NCI-H2227 (cell line): Measurements from ENCODE around the gene KRTAP12-4.
"Not testable (repeated sequence)": the region's sequence is repeated elsewhere in the genome, so short reads cannot be mapped to it uniquely, and the experiment has no call there.

Experiments
- DNase-seq: peaks from one replicate; lab custom pipeline; 2025; ENCODE audit not compliant: unreplicated experiment; lab: John Stamatoyannopoulos, UW

The KRTAP12-4 gene, protein sequence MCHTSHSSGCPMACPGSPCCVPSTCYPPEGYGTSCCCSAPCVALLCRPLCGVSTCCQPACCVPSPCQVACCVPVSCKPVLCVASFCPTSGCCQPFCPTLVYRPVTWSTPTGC

GRCh38 chr21:44654576-44655175, at the start of gene KRTAP12-4:
TSS of gene KRTAP12-4 (minus strand) at chr21:44654659. CDS start at chr21:44654614, 45 bp downstream.
- DNase-seq = no peak

- DNase-seq = no peak
These were observed 49.5 kb upstream of the KRTAP12-4 start for GRCh38 chr21:44703731-44704635.

DNA sequence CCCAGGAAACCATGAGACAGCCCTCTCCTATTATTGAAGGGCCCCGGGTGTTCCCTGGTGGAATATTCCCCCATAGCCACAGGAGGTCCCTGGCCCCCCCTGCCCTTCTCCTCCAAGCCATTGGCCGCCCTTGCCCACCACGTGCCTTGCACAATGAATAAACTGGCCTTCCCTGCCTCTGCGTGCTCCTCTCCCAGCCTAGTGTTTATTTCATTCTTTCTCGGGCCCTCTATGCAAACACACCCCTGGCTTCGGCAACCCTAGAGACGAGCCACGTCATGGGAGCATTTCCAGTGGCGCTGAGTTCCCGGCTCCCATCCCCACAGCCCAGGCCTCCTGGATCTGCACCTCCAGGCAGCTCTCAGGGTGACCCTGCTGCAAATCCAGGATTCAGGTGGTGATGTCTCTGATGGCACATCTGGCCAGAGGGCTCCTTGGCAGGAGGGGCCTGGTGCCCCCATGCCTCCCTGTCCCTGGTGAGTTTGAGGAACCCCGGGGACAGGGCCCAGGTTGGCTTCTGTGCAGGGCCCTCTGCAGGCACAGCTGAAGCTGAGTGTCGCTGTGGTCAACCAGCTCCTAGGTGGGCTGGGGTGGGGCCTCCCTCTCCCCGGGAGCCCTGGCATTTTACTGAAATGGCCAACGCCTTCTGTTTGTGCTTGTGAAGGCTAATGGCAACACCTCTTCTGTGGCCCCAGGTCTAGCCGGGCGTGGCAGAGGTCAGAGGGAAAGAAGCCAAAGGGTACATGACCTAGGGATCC, 48.7 kb upstream of the KRTAP12-4 start:
- DNase-seq = no peak

GRCh38 chr21:44702111-44702972, 47.9 kb upstream of the KRTAP12-4 start:
- no peak for DNase-seq

GRCh38 chr21:44701541-44701940, 47.1 kb upstream of the KRTAP12-4 start:
- no peak for DNase-seq

DNA sequence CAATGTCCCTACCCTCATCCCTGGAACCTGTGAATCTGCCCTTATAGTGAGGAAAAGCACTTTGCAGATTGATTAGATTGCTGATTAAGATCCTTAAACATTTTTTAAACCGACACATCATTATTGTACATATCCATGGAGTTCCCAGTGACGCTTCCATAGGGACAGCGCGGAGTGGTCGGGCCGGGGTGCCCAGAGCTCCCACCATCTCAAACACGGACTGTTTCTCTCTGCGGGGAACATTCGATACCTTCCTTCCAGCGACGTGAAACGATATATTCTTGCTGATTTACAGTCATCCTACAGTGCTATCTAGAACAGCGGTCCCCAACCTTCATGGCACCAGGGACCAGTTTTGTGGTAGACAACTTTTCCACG, 46.6 kb upstream of the KRTAP12-4 start:
- no peak for DNase-seq

- no peak for DNase-seq
These were observed 45.9 kb upstream of the KRTAP12-4 start for GRCh38 chr21:44700101-44701022.

- no peak for DNase-seq
These were observed 45.1 kb upstream of the KRTAP12-4 start for GRCh38 chr21:44699502-44700001.

DNA sequence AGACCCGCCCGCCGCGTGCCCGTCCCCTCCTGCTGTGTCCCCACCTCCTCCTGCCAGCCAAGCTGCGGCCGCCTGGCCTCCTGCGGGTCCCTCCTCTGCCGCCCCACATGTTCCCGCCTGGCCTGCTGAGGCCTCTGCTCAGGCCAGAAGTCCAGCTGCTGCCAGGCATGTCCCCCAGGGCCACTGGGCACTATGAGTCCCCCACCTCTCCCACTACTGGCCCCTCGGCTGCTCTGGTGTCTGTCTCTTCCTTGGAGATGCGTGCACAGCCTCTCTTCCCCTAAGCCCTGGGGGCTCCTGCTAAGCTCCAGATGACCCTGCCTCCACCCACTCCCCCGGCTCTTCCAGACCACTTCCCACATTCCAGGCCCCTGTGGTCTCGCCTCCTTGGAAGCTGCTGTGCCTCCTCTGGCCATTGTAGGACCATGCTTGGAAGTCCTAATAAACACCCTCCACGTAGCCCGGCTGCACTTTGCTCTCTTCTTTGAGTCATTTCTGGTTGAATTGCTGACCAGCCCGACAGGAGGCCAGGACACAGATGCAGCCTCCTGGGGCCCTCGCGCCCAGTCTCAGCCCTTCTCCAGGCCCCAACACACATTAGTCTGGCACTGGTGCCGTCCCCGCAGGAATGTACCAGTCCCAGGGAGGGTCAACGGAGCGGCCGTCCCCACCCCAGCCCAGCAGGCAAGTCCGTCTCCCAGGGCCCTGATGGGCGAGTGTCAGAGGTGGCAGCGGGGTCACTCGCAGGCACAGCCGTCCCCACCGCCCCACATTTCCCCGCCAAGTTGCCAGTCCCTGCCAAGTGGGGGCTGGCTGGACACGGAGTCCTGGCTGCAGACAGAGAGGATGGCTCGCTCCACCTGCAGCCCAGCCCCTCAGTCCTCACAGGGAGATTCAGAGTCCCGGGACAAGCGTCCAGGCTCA, 43.6 kb upstream of the KRTAP12-4 start:
- peak; percentile 18 for DNase-seq

DNA sequence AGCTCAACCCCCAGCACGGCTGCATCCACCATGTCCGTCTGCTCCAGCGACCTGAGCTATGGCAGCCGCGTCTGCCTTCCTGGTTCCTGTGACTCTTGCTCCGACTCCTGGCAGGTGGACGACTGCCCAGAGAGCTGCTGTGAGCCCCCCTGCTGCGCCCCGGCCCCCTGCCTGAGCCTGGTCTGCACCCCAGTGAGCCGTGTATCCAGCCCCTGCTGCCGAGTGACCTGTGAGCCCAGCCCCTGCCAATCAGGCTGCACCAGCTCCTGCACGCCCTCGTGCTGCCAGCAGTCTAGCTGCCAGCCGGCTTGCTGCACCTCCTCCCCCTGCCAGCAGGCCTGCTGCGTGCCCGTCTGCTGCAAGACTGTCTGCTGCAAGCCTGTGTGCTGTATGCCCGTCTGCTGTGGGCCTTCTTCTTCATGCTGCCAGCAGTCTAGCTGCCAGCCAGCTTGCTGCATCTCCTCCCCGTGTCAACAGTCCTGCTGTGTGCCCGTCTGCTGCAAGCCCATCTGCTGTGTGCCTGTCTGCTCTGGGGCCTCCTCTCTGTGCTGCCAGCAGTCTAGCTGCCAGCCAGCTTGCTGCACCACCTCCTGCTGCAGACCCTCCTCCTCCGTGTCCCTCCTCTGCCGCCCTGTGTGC, 42.8 kb upstream of the KRTAP12-4 start, which contains the start of gene KRTAP10-12:
Gene KRTAP10-12, plus strand, starts transcription at position 1 of the 639 bp plus-strand sequence. Its CDS starts 30 bp downstream, at position 31.
- DNase-seq = not testable (repeated sequence)

- no peak for DNase-seq
These were observed 42.1 kb upstream of the KRTAP12-4 start for GRCh38 chr21:44696572-44696971.

GRCh38 chr21:44695641-44696040, 41.2 kb upstream of the KRTAP12-4 start:
- DNase-seq = no peak

DNA sequence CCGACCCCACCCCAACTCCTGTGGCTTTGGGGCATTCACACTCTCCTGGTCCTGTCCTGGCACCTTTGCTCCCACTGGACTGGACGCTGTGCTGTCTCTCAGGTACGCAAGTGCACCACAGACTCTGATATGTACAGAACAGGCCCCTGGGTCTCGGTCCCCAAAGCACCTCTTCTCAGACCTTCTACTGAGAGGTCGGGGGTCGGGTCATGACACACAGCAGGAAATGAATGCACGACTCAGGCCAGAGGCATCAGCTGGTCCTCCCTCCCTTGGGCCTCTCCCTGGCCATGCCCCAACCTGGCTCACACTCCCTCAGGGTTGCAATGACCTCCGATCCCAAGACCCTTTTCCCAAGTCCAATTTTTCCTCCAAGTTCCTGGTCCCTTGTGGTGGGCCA, 40.7 kb upstream of the KRTAP12-4 start:
- DNase-seq = no peak

- no peak for DNase-seq
These were observed 40.3 kb upstream of the KRTAP12-4 start for GRCh38 chr21:44694776-44695175.

DNA sequence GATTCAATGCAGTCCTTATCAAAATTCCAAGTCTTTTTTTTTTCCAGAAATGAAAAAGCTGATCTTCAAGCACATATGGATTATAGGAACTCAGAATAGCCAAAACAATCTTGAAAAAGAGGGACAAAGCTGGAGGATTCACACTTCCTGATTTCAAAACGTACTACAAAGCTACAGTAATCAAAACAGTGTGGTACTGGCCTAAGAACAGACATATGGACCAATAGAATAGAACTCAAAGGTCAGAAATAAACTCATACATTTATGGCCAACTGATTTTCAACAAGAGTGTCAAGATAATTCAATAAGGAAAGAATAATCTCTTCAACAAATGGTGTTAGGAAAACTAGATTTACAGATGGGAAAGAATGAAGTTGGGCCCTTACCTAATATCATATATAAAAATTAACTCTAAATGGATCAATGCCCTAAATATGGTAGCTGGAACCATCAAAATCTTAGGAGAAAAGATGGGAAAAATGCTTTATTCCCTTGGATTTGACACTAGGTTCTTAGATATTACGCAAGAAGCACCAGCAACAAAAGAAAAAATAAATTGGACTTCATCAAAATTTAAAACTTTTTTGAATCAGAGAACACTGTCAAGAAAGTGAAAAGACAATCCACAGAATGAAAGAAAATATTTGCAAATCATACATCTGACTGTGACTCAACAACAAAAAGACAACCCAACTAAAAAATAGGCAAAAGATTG, 38.5 kb upstream of the KRTAP12-4 start:
- no peak for DNase-seq

GRCh38 chr21:44691686-44692085, 37.2 kb upstream of the KRTAP12-4 start:
- no peak for DNase-seq

DNA sequence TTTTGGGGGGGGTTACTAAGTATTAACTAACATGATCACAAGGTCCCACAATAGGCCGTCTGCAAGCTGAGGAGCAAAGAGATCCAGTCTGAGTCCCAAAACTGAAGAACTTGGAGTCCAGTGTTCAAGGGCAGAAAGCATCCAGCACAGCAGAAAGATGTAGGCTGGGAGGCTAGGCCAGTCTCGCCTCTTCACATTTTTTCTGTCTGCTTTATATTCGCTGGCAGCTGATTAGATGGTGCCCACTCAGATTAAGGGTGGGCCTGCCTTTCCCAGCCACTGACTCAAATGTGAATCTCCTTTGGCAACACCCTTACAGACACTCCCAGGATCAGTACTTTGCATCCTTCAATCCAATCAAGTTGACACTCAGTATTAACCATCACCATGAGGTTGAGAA, 35.3 kb upstream of the KRTAP12-4 start:
- DNase-seq = not testable (repeated sequence)
